ENCODE data around the gene FBRSL1.
"Not testable (repeated sequence)": the region's sequence is repeated elsewhere in the genome, so short reads cannot be mapped to it uniquely, and the experiment has no call there.

The FBRSL1 gene

DNA sequence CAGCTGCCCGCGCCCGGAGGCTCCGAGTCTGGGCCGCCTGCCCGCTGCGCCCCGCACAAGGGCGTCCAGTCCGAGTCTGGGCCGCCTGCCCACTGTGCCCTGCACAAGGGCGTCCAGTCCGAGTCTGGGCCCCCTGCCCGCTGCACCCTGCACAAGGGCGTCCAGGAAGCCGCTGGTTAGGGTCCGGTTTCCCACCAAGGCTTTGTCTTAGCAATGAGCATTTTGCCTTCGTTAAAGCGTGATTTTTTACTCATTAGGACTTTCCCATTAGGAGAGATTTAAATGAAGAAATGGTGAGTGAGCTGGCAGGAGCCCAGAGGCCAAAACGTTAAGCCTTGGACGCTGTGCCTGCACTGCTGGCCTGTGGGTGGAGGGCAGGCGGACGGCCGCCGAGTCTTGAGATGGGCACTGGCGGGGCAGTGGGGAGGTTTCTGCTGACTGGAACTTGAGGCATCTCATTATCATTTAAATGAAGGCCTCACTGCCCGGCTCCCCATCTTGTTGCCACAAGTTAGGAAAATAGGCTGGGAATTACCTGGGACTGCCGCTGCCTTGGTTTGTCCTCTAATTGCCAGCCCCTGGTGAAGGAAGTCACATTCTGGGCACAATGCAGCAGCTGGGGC is 36.0 kb downstream of the FBRSL1 start:
- DNase-seq (ENCODE audit: low spot score), result no peak

DNA sequence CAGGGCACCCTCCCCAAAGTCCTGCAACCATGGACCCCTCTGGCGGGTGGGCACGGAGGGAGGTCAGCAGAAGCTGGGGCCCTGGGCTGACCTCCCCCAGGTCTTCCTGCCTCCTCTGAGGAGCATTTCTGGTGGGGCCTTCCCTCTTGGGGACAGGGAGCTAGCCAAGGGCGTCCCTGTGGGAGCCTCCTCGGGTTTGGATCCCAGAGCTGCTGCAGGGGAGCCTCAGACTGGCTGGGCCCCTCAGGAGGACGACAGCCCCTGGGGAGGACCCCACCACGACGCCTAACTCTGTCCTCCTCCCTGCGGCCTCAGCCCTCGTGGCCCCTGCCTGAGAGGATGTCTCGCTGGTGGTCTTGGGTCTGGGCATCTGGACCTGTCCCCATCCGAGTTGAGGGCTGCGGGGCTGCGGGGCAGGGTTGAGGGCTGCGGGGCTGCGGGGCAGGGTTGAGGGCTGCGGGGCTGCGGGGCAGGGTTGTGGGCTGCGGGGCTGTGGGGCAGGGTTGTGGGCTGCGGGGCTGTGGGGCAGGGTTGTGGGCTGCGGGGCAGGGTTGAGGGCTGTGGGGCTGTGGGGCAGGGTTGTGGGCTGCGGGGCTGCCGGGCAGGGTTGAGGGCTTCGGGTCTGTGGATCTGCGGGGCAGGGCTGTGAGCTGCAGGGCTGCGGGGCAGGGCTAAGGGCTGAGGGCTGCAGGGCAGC is 37.4 kb downstream of the FBRSL1 start:
- no peak for DNase-seq (ENCODE audit: low spot score)

DNA sequence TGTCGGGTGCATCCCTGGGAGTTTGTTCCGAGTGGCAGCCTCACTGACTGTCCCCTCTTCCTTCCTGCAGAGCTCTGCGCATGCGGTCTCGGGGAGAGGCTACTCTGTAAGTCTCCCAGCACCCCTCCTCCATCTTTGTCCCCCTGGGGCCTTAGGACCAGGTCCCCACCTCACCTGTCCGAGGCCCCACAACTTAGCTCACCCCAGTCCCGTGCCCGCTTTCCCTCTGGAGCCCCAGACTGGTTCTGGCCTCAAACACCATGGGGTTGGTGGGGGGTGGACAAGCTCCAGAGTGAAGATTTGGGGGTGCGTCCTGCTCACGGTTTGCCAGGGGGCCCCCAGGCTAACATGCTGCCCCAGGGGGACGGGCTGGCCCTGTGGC is 37.9 kb downstream of the FBRSL1 start:
- no peak for DNase-seq (ENCODE audit: low spot score)

DNA sequence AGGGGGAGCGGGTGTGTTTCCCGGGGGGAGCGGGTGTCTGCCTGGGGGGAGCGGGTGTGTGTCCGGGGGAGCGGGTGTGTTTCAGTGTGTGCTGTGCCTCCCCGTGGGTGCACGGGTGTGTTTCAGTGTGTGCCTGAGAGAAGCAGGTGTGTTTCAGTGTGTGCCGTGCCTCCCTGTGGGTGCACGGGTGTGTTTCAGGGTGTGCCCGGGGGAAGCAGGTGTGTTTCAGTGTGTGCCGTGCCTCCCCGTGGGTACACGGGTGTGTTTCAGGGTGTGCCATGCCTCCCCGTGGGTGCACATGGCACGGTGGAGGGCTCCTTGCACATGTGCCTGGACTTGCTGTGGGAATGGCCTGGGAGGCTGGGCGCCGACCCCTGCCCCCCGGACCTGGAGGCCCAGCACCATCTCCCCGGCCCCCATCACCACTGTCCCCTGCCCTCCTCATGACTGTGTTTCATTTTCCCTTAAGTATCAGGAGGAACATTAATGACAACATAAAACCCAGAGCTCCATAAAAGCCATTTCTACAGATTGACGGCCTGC is 38.7 kb downstream of the FBRSL1 start:
- DNase-seq (ENCODE audit: low spot score), result no peak

- no peak for DNase-seq (ENCODE audit: low spot score)
Observed at GRCh38 chr12:132529156-132529839, 39.3 kb downstream of the FBRSL1 start.

DNA sequence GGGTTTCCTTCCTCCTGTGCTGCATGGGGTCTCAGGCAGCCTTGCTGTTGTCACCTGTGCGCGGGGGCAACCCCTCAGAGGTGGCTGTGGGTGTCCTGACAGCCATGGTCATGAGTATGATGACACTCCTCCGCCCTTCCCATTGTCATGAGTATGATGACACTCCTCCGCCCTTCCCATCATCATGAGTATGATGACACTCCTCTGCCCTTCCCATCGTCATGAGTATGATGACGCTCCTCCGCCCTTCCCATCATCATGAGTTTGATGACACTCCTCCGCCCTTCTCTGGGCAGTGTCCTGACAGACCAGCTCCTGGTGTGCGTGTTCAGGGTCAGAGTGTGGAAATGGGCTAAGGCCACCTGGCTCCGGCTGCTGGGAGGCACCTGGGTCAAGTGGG is 40.0 kb downstream of the FBRSL1 start:
- DNase-seq (ENCODE audit: low spot score), result no peak

DNA sequence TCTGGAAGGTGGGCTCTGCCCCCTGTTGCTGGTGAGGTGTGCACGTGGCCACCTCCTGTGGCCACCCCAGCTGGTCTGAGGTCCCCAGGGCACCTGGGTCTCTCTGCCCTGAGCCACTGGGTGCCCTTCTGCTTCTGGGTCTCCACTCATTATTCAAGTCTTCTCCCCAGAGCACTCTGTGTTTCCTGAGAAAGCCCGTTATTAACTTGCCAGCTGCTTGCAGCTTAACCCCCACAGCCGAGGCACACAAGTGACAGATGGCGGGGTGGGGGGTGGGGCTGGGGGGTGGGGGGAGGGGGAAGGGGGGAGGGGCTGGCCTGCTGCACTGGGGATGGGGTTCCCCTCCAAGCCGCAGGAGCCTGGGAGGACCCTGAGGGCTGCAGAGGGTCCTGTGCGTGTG is 40.5 kb downstream of the FBRSL1 start:
- DNase-seq (ENCODE audit: low spot score), result no peak

DNA sequence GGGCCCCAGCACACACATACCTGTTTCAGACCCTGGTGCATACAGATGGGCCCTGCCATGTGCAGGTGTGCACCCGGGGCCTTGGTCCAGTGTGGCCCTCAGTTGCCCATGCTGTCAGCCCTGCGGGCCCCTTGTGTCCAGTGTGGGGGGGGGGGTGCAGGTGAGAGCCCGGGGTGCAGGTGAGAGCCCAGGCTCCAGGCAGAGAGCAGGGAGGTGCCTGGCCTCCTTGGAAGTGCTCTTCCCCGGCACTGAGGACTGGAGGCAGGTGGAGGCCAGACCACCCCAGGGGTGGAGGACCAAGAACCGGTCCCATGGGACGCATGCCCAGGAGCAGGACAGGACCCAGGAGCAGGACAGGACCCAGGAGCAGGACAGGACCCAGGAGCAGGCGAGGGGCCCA is 40.9 kb downstream of the FBRSL1 start:
- DNase-seq (ENCODE audit: low spot score), result no peak

DNA sequence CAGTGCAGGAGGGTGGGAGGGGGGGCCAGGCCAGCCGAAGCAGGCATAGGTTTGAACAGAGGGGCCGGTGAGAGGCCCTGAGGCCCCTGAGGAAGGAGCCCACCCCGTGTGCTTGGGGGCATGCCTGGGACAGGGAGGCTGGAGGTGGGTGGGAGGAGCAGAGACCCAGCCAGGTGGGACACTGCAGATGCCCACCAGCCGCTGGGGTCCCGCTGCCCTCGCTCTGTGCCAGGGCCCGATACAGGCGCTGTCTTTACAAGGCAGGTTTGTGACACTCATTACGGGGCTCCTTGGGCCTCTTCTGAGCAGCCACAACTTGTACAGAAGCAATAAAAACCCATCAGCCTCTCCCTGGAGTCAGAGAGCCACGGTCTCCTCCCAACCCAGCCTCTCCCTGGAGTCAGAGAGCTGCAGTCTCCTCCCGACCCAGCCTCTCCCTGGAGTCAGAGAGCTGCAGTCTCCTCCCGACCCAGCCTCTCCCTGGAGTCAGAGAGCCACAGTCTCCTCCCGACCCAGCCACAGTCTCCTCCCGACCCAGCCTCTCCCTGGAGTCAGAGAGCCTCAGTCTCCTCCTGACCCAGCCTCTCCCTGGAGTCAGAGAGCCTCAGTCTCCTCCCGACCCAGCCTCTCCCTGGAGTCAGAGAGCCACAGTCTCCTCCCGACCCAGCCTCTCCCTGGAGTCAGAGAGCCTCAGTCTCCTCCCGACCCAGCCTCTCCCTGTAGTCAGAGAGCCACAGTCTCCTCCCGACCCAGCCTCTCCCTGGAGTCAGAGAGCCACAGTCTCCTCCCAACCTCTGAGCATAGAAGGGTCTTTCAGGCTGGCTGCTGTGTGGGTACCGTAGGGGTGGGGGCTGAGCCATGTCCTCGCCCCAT is 43.0 kb downstream of the FBRSL1 start:
- not testable (repeated sequence) for DNase-seq (ENCODE audit: low spot score)

GRCh38 chr12:132533584-132533958 is 43.6 kb downstream of the FBRSL1 start:
- DNase-seq (ENCODE audit: low spot score), result no peak

- no peak for DNase-seq (ENCODE audit: low spot score)
Observed at GRCh38 chr12:132534076-132534475, 44.1 kb downstream of the FBRSL1 start.

DNA sequence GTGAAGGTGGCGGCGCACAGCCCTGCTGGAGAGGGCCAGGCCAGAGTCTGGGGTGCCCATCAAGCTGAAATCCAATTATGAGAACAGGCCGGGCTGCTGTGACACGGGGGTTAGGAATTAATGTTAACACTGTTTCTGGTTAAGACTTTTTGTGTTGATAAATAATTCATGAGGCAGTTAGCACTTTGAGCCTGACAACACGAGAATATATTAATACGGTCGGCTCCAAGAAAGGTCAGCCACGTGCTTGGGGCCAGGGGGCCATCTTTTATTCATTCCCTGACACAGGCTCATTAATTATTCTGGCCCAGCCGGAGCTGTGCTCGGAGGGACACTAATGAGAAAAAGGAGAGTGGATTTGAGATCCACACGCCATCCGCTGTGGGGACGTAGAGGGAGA is 45.1 kb downstream of the FBRSL1 start:
- no peak for DNase-seq (ENCODE audit: low spot score)

DNA sequence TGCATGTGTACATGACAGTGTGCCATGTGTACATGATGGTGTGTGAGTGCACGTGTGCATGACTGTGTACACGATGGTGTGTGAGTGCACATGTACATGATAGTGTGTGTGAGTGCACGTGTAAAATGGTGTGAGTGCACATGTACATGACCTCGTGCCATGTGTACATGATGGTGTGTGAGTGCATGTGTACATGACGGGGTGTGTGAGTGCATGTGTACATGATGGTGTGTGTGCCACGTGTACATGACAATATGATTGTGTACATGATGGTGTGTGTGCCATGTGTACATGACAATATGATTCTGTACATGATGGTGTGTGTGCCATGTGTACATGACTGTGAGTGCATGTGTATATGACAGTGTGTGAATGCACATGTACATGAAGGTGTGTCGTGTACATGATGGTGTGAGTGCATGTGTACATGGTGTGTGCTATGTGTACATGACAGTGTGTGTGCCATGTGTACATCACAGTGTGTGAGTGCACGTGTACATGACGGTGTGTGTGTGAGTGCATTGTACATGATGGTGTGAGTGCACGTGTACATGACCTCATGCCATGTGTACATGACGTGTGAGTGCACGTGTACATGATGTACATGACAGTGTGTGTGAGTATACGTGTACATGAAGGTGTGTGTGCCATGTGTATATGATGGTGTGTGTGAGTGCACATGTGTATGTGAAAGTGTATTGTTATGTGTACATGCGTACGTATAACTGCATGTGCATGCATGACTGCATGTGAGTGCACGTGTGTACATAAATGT is 46.3 kb downstream of the FBRSL1 start:
- DNase-seq (ENCODE audit: low spot score), result no peak

- DNase-seq (ENCODE audit: low spot score), result no peak
Observed at GRCh38 chr12:132537049-132537448, 47.1 kb downstream of the FBRSL1 start.

DNA sequence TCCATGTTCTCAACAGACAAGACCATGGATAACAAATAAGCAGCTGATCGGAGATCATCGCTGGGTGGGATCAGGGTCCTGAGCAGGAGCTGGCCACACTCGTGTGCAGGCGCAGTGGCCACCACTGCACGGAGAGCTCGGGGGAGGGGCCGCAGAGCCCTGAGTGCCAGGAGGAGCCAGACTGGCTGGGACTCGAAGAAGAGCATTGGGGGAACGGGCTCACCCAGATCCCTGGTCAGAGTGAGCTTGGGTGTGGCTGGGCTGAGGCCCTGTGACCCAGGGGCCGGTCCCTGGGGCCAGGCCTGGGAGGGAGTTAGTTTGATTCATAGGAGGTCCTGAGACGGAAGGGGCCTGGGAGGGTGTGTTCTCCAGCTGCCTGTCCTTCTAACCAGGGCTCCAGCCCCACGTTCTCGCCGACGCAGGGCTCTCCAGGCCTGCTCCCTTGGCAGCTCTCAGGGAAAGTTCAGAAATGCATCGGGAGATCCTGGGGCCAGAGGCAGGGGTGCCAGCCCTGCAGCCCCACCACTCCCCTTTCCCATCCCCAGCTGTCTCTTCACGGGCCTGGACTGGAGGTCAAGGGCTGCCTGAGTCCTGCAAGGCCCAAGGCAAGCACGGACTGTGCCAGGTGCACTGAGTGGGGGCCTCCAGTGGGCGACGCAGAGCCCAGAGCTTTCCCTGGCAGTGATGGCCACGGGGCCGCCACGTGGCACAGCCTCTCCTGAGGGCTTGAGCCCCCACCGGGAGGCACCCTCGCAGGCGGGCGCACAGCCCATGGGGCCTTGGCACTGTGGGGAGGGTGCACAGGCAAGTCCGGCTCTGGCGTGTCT is 48.1 kb downstream of the FBRSL1 start:
- no peak for DNase-seq (ENCODE audit: low spot score)

DNA sequence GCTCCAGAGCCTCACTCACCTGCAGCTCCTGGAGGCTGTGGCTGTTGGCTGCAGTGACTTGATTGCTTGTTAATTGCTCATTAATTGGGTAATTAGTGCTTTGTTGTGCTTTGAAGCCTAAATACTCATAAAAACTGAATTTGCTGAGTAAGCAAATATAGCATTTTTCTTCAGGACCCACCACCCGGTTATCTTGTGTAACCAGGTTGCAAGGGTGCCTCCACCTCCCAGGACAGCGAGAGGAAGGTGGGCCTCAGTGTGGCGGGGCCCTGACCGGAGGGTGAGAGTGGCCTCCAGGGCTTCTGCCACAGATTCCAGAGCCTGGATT is 48.7 kb downstream of the FBRSL1 start:
- no peak for DNase-seq (ENCODE audit: low spot score)

DNA sequence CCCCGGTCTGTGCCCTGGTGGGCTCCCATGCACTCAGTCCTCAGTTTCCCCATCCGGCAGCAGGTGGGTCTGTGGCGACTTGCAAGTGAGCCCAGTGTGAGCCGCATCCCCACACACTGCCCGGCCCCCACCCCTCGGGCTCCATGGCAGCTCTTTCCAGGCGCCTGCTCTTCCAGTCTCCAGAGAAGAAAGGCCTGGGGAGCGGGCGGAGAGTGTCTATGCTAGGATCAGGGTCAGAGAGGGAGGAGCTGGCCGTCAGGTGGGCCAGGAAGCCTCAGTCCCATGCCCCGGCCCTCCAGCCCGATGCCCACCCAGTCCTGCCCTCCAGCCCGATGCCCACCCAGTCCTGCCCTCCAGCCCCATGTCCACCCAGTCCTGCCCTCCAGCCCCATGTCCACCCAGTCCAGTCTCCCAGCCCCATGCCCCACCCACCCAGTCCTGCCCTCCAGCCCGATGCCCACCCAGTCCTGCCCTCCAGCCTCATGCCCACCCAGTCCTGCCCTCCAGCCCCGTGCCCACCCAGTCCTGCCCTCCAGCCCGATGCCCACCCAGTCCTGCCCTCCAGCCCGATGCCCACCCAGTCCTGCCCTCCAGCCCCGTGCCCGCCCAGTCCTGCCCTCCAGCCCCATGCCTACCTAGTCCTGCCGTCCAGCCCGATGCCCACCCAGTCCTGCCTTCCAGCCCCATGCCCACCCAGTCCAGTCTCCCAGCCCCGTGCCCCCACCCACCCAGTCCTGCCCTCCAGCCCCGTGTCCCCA is 49.2 kb downstream of the FBRSL1 start:
- DNase-seq (ENCODE audit: low spot score), result no peak

DNA sequence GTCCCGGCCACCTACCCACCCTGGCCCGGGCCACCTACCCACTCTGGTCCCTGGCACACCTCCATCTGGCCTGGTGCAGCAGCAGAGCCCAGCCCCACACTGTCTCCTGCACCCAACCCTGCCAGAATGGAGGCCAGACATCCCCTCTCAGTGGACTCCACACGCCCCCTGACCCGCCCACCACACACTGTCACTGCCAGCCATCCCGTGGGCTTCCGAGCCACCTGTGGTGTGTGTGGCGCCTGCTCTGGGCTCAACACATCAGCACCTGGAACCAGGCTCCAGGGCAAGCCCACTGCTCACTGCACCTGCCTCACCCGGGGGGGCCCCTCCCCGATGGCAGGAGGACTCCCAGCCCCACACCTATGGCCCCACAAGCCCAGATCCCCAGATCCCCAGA is 50.5 kb downstream of the FBRSL1 start:
- no peak for DNase-seq (ENCODE audit: low spot score)

- no peak for DNase-seq (ENCODE audit: low spot score)
Observed at GRCh38 chr12:132541200-132541599, 51.2 kb downstream of the FBRSL1 start.

- no peak for DNase-seq (ENCODE audit: low spot score)
Observed at GRCh38 chr12:132541996-132542395, 52.0 kb downstream of the FBRSL1 start.

Data from left forelimb (tissue), 1 donor.